NCI-H510A (cell line): ENCODE measurements around the gene PTCD3.

Source experiments
- DNase-seq: peaks from one replicate; lab custom pipeline; 2025; lab: John Stamatoyannopoulos, UW

PTCD3 gene

GRCh38 chr2:86081724-86082123 is 24.3 kb upstream of the PTCD3 start:
- DNase-seq = no peak

- DNase-seq = no peak
These were observed 23.3 kb upstream of the PTCD3 start for GRCh38 chr2:86082756-86083155.

GRCh38 chr2:86087936-86088850 is 17.8 kb upstream of the PTCD3 start:
- DNase-seq = no peak

- DNase-seq = no peak
These were observed 11.8 kb upstream of the PTCD3 start for GRCh38 chr2:86094229-86094628.

- DNase-seq = no peak
These were observed 8.7 kb upstream of the PTCD3 start for GRCh38 chr2:86097114-86097896.

GRCh38 chr2:86097913-86098312 is 8.1 kb upstream of the PTCD3 start:
- no peak for DNase-seq

- no peak for DNase-seq
These were observed 3.9 kb upstream of the PTCD3 start for GRCh38 chr2:86102157-86102556.

GRCh38 chr2:86105252-86105968 is 625 bp upstream of the PTCD3 start, which contains the start of gene POLR1A:
TSS of gene POLR1A (minus strand) at chr2:86105886. CDS start at chr2:86105776, 110 bp downstream.
- peak; percentile 85 for DNase-seq

GRCh38 chr2:86107031-86107430 is 996 bp downstream of the PTCD3 start:
- no peak for DNase-seq

- DNase-seq = no peak
These were observed 12.1 kb downstream of the PTCD3 start for GRCh38 chr2:86118130-86118529.

- no peak for DNase-seq
These were observed 17.4 kb downstream of the PTCD3 start for GRCh38 chr2:86123328-86123925.

- DNase-seq = no peak
These were observed 18.6 kb downstream of the PTCD3 start for GRCh38 chr2:86124683-86125082.

GRCh38 chr2:86134709-86135108 is 28.7 kb downstream of the PTCD3 start:
- no peak for DNase-seq

GRCh38 chr2:86135653-86136052 is 29.6 kb downstream of the PTCD3 start:
- no peak for DNase-seq

- DNase-seq = no peak
These were observed 30.1 kb downstream of the PTCD3 start for GRCh38 chr2:86136141-86136540.

GRCh38 chr2:86138736-86139625 is 32.9 kb downstream of the PTCD3 start:
- no peak for DNase-seq

- no peak for DNase-seq
These were observed 33.9 kb downstream of the PTCD3 start for GRCh38 chr2:86139981-86140380.

GRCh38 chr2:86140969-86141392 is 34.9 kb downstream of the PTCD3 start:
- no peak for DNase-seq

GRCh38 chr2:86142436-86143257 is 36.6 kb downstream of the PTCD3 start:
- no peak for DNase-seq

GRCh38 chr2:86143307-86143706 is 37.3 kb downstream of the PTCD3 start:
- no peak for DNase-seq
